H9 (cell line): Measurements from ENCODE around the gene USP4. TPM values are rescaled to one million over a fixed set of nuclear protein-coding genes. Genes with fewer than 3 reads are reported as not detected.

Source experiments
- DNase-seq: peaks from one replicate; pipeline ENCODE4 v3.0.0-alpha.2; 2017
- H2AFZ ChIP-seq: one replicate; pipeline ENCODE4 v1.6.1; 2013; ENCODE audit warnings: mild to moderate bottlenecking, low read length, control low read depth, moderate library complexity
- H2AK5ac ChIP-seq: 2 replicates; pipeline ENCODE4 v1.6.1; 2013; ENCODE audit warnings: low read length, control low read depth, mixed read lengths; ENCODE audit not compliant: insufficient read length
- H2BK120ac ChIP-seq: one replicate; pipeline ENCODE4 v1.6.1; 2013; ENCODE audit warnings: low read depth, mild to moderate bottlenecking, low read length, control low read depth, inconsistent platforms; ENCODE audit not compliant: poor library complexity, severe bottlenecking
- H2BK12ac ChIP-seq: 2 replicates; pipeline ENCODE4 v1.6.1; 2013; ENCODE audit warnings: low read length, control low read depth, mixed read lengths, low read depth; ENCODE audit not compliant: insufficient read length
- H2BK15ac ChIP-seq: 2 replicates; pipeline ENCODE4 v1.6.1; 2013; ENCODE audit warnings: low read depth, low read length, control low read depth
- H2BK20ac ChIP-seq: one replicate; pipeline ENCODE4 v1.6.1; 2013; ENCODE audit warnings: low read depth, mild to moderate bottlenecking, low read length, control low read depth, inconsistent platforms; ENCODE audit not compliant: poor library complexity, severe bottlenecking
- H2BK5ac ChIP-seq: 2 replicates; pipeline ENCODE4 v1.6.1; 2013; ENCODE audit warnings: low read length, control low read depth, mixed read lengths; ENCODE audit not compliant: insufficient read length
- H3K14ac ChIP-seq: 2 replicates; pipeline ENCODE4 v1.6.1; 2013; ENCODE audit warnings: low read length, control low read depth; ENCODE audit not compliant: insufficient read depth
- H3K18ac ChIP-seq: 2 replicates; pipeline ENCODE4 v1.6.1; 2013; ENCODE audit warnings: low read depth, mild to moderate bottlenecking, mixed read lengths, low read length, control low read depth; ENCODE audit not compliant: insufficient read length
- H3K23ac ChIP-seq: 2 replicates; pipeline ENCODE4 v1.6.1; 2013; ENCODE audit warnings: low read length, control low read depth, mixed read lengths, low read depth; ENCODE audit not compliant: insufficient read length
- H3K23me2 ChIP-seq: 2 replicates; pipeline ENCODE4 v1.6.1; 2013; ENCODE audit warnings: low read depth, mild to moderate bottlenecking, mixed read lengths, low read length, control low read depth; ENCODE audit not compliant: insufficient read length, poor library complexity, severe bottlenecking
- H3K27ac ChIP-seq: 2 replicates; pipeline ENCODE4 v1.5.1; 2013; ENCODE audit warnings: low read length, control low read depth, mixed read lengths, low read depth; ENCODE audit not compliant: insufficient read length
- H3K27me3 ChIP-seq: 2 replicates; pipeline ENCODE4 v1.6.1; 2013; ENCODE audit warnings: low read length, control low read depth, inconsistent platforms; ENCODE audit not compliant: insufficient read depth
- H3K4ac ChIP-seq: 2 replicates; pipeline ENCODE4 v1.6.1; 2013; ENCODE audit warnings: low read depth, mild to moderate bottlenecking, control low read depth, inconsistent platforms, low read length, moderate library complexity
- H3K4me1 ChIP-seq: 2 replicates; pipeline ENCODE4 v1.6.1; 2013; ENCODE audit warnings: low read length, control low read depth, inconsistent platforms; ENCODE audit not compliant: insufficient read depth
- H3K4me2 ChIP-seq: 2 replicates; pipeline ENCODE4 v1.6.1; 2013; ENCODE audit warnings: low read length, control low read depth, mixed read lengths; ENCODE audit not compliant: insufficient read length, insufficient read depth
- H3K56ac ChIP-seq: 2 replicates; pipeline ENCODE4 v1.6.1; 2013; ENCODE audit warnings: low read depth, mild to moderate bottlenecking, mixed read lengths, low read length, control low read depth; ENCODE audit not compliant: insufficient read length
- H3K79me1 ChIP-seq: 2 replicates; pipeline ENCODE4 v1.6.1; 2013; ENCODE audit warnings: low read depth, mild to moderate bottlenecking, moderate library complexity, low read length, control low read depth, inconsistent platforms; ENCODE audit not compliant: insufficient read depth, poor library complexity, severe bottlenecking
- H3K79me2 ChIP-seq: 2 replicates; pipeline ENCODE4 v1.6.1; 2013; ENCODE audit warnings: low read length, control low read depth, inconsistent platforms; ENCODE audit not compliant: insufficient read depth
- H3K9ac ChIP-seq: 2 replicates; pipeline ENCODE4 v1.6.1; 2013; ENCODE audit warnings: low read length, control low read depth, mixed read lengths; ENCODE audit not compliant: insufficient read length; ENCODE audit errors: extremely low read depth
- H3K9me3 ChIP-seq: one replicate; pipeline ENCODE4 v1.6.1; 2013; ENCODE audit warnings: low read depth, low read length, inconsistent platforms; ENCODE audit not compliant: control insufficient read depth
- H3T11ph ChIP-seq: one replicate; pipeline ENCODE4 v1.6.1; 2013; ENCODE audit warnings: mild to moderate bottlenecking, low read length, control low read depth, inconsistent platforms
- H4K20me1 ChIP-seq: one replicate; pipeline ENCODE4 v1.6.1; 2013; ENCODE audit not compliant: control insufficient read depth, insufficient read length, insufficient read depth
- H4K5ac ChIP-seq: 2 replicates; pipeline ENCODE4 v1.6.1; 2013; ENCODE audit warnings: low read depth, mild to moderate bottlenecking, mixed read lengths, low read length, control low read depth; ENCODE audit not compliant: insufficient read length
- H4K8ac ChIP-seq: replicated peaks from 2 replicates; pipeline ENCODE4 v1.6.1; 2013; ENCODE audit warnings: low read length, control low read depth, mixed read lengths, low read depth; ENCODE audit not compliant: insufficient read length
- H4K91ac ChIP-seq: 2 replicates; pipeline ENCODE4 v1.6.1; 2013; ENCODE audit warnings: low read depth, mild to moderate bottlenecking, moderate library complexity, mixed read lengths, low read length, control low read depth; ENCODE audit not compliant: insufficient read length
- H3K27ac Mint-ChIP-seq, 3 experiments: 2 replicates in 2 of 3; 3 replicates in 1 of 3; pipeline ENCODE4 v1.8.0; 2020 to 2021; ENCODE audit warnings: mixed read lengths in 3 of 3, mild to moderate bottlenecking in 1 of 3, moderate library complexity in 1 of 3
- H3K27me3 Mint-ChIP-seq: 2 replicates; pipeline ENCODE4 v1.8.0; 2021; ENCODE audit warnings: low read depth, mild to moderate bottlenecking, moderate library complexity, mixed read lengths
- H3K36me3 Mint-ChIP-seq, 3 experiments: 2 replicates in 2 of 3; 3 replicates in 1 of 3; pipeline ENCODE4 v1.8.0; 2020 to 2021; ENCODE audit warnings: low read depth in 3 of 3, mixed read lengths in 3 of 3; ENCODE audit not compliant: insufficient read depth in 1 of 3
- H3K4me1 Mint-ChIP-seq, 2 experiments: 2 replicates each; pipeline ENCODE4 v1.8.0; 2020; ENCODE audit warnings: mixed read lengths in 2 of 2
- H3K4me3 Mint-ChIP-seq, 2 experiments: 2 replicates in 1 of 2; 3 replicates in 1 of 2; pipeline ENCODE4 v1.8.0; 2020 to 2021; ENCODE audit warnings: mild to moderate bottlenecking in 2 of 2, mixed read lengths in 2 of 2, moderate library complexity in 1 of 2
- H3K9me3 Mint-ChIP-seq, 2 experiments: 2 replicates in 1 of 2; 3 replicates in 1 of 2; pipeline ENCODE4 v1.8.0; 2020; ENCODE audit warnings: mild to moderate bottlenecking in 2 of 2, mixed read lengths in 2 of 2, moderate library complexity in 1 of 2
- WGBS: extraction: QIAGEN DNeasy Blood & Tissue Kit; methylation state at CpG from one replicate; pipeline ENCODE4 v1.1.7; 2013; ENCODE audit warnings: missing lambda C conversion rate, low lambda C conversion rate, mixed read lengths; ENCODE audit not compliant: insufficient read length; ENCODE audit errors: extremely low coverage; 5-methylcytosine and 5-hydroxymethylcytosine counted together
- total RNA-seq: library from RNA; stranded (reverse); gene quantifications from 2 replicates; pipeline ENCODE4 v1.2.1, GENCODE V29; 2021
- TF ChIP-seq, protein P1 (sequence below): fragments of 200-600 bp; sonication (generic); conservative IDR thresholded peaks from 3 replicates; pipeline ENCODE4 v1.8.0; 2021; ENCODE audit warnings: antibody characterized with exemption, mild to moderate bottlenecking

The USP4 gene
- total RNA-seq, 1 experiment from 2014 or later, result 36.1 TPM

DNA sequence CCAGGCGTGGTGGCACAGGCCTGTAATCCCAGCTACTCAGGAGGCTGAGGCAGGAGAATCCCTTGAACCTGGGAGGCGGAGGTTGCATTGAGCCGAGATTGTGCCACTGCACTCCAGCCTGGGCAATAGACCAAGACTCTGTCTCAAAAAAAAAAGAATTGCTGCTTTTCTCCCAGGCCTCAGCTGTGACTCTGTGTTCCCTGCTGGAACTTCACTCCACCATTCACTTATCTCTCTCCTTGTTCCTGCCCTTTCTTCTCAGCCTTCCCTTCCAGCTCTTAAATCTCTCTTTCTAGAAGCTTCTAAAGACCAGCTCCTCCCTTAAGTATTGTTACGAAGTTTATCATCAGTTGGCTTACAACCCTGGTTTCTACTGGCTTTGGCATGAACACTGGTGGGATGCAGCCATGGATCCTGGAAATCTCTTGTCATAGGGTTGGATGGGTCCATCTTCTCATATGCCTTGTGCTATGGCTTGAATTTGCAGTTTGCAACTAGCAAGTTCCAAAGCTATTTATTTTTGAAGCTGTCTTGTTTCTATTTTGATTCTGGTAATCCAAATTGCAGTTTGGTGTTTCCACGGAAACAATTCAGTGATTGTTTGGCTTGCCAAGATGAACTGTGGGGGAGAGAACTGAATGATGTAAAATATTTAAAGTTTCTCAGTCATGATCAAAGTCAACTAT, 73.3 kb downstream of the USP4 start:
- no peak overlapping the region for H2BK120ac ChIP-seq
- no peak overlapping the region for H2BK15ac ChIP-seq
- H4K8ac ChIP-seq, result no peak overlapping the region
- no peak overlapping the region for H4K91ac ChIP-seq
- no peak overlapping the region for H4K5ac ChIP-seq
- DNase-seq, result no peak
- Mint-ChIP-seq H3K9me3 (no peaks in the 10 kb centered on the region), H3K27me3 (no peaks in the 10 kb centered on the region), H3K27ac (no peak overlapping the region; a peak in 1 of 7 replicates), H3K36me3 (peaks cover 0 to 11% (median 0%) of the 10 kb centered on the region in 3 experiments; a peak in 1 of 7 replicates), H3K4me1 (no peaks in the 10 kb centered on the region), H3K4me3 (no peak overlapping the region)
- no peak overlapping the region for H2AK5ac ChIP-seq
- H3K79me1 ChIP-seq, result no peaks in the 10 kb centered on the region
- H3T11ph ChIP-seq, result no peak overlapping the region
- H2AFZ ChIP-seq, result no peak overlapping the region
- H3K9me3 ChIP-seq, result no peaks in the 10 kb centered on the region
- no peak overlapping the region for H3K18ac ChIP-seq
- no peak overlapping the region for H3K27ac ChIP-seq
- no peak overlapping the region for H3K9ac ChIP-seq
- H3K79me2 ChIP-seq, result no peaks in the 10 kb centered on the region
- no peaks in the 10 kb centered on the region for H3K23me2 ChIP-seq
- no peaks in the 10 kb centered on the region for H3K4me1 ChIP-seq
- H2BK12ac ChIP-seq, result no peak overlapping the region
- H3K4me2 ChIP-seq, result no peak overlapping the region
- no peaks in the 10 kb centered on the region for H4K20me1 ChIP-seq
- WGBS, result no CpG with 5 or more reads among the region's 5 CpGs
- H2BK5ac ChIP-seq, result no peak overlapping the region
- no peak overlapping the region for H2BK20ac ChIP-seq
- H3K27me3 ChIP-seq, result no peaks in the 10 kb centered on the region
- TF ChIP-seq, protein P1, sequence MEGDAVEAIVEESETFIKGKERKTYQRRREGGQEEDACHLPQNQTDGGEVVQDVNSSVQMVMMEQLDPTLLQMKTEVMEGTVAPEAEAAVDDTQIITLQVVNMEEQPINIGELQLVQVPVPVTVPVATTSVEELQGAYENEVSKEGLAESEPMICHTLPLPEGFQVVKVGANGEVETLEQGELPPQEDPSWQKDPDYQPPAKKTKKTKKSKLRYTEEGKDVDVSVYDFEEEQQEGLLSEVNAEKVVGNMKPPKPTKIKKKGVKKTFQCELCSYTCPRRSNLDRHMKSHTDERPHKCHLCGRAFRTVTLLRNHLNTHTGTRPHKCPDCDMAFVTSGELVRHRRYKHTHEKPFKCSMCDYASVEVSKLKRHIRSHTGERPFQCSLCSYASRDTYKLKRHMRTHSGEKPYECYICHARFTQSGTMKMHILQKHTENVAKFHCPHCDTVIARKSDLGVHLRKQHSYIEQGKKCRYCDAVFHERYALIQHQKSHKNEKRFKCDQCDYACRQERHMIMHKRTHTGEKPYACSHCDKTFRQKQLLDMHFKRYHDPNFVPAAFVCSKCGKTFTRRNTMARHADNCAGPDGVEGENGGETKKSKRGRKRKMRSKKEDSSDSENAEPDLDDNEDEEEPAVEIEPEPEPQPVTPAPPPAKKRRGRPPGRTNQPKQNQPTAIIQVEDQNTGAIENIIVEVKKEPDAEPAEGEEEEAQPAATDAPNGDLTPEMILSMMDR, result no peak
- H3K23ac ChIP-seq, result no peak overlapping the region
- no peak overlapping the region for H3K56ac ChIP-seq
- H3K14ac ChIP-seq, result no peak overlapping the region
- H3K4ac ChIP-seq, result no peak overlapping the region
